NT2/D1 (cell line): ENCODE data around the gene PSMA6.
"Not testable (repeated sequence)": the region's sequence is repeated elsewhere in the genome, so short reads cannot be mapped to it uniquely, and the experiment has no call there.

ENCODE experiments used
- DNase-seq: peaks from one replicate; pipeline ENCODE4 v3.0.0-alpha.2; 2011; ENCODE audit warnings: low read depth, low spot score
- H3K27me3 ChIP-seq: 2 replicates; pipeline ENCODE4 v1.6.0; 2011; ENCODE audit warnings: mild to moderate bottlenecking; ENCODE audit not compliant: insufficient read length, insufficient read depth
- H3K36me3 ChIP-seq: 2 replicates; pipeline ENCODE4 v1.6.1; 2011; ENCODE audit warnings: mild to moderate bottlenecking, low read length, mixed read lengths; ENCODE audit not compliant: insufficient read depth, insufficient read length
- H3K4me1 ChIP-seq: 2 replicates; pipeline ENCODE4 v1.5.1; 2011; ENCODE audit not compliant: insufficient read depth, insufficient read length
- H3K4me3 ChIP-seq: 2 replicates; pipeline ENCODE4 v1.5.1; 2011; ENCODE audit warnings: low read depth; ENCODE audit not compliant: insufficient read length
- H3K9ac ChIP-seq: 2 replicates; pipeline ENCODE4 v1.6.0; 2011; ENCODE audit warnings: low read depth; ENCODE audit not compliant: insufficient read length
- H3K9me3 ChIP-seq: 2 replicates; pipeline ENCODE4 v1.5.1; 2011; ENCODE audit warnings: mild to moderate bottlenecking, low read length; ENCODE audit not compliant: insufficient read depth
- SUZ12 ChIP-seq: IDR thresholded peaks from 2 replicates; pipeline ENCODE4 v1.6.1; 2011; ENCODE audit not compliant: insufficient read length, insufficient read depth; ENCODE audit errors: extremely low read depth
- YY1 ChIP-seq: IDR thresholded peaks from 2 replicates; pipeline ENCODE4 v1.6.1; 2011; ENCODE audit not compliant: insufficient read length, insufficient read depth
- ZNF274 ChIP-seq: IDR thresholded peaks from 2 replicates; pipeline ENCODE4 v1.6.1; 2011; ENCODE audit warnings: mild to moderate bottlenecking, low read depth, low read length

The PSMA6 gene

GRCh38 chr14:35341751-35342488 is 49.7 kb downstream of the PSMA6 start:
- H3K9me3 ChIP-seq = no peaks in the 10 kb centered on the region
- no peak overlapping the region for H3K4me3 ChIP-seq
- DNase-seq = no peak
- no peak overlapping the region for H3K9ac ChIP-seq
- H3K36me3 ChIP-seq = no peaks in the 10 kb centered on the region
- no peaks in the 10 kb centered on the region for H3K27me3 ChIP-seq
- H3K4me1 ChIP-seq = peaks cover 13% of the 10 kb centered on the region
- no peak for TF ChIP-seq YY1
- no peak for TF ChIP-seq SUZ12
- TF ChIP-seq ZNF274 = no peak

- TF ChIP-seq ZNF274 (no peak), SUZ12 (no peak), YY1 (no peak)
- no peaks in the 10 kb centered on the region for H3K9me3 ChIP-seq
- H3K4me3 ChIP-seq = no peak overlapping the region
- H3K36me3 ChIP-seq = no peaks in the 10 kb centered on the region
- DNase-seq = no peak
- peaks cover 12% of the 10 kb centered on the region for H3K4me1 ChIP-seq
- no peak overlapping the region for H3K9ac ChIP-seq
- H3K27me3 ChIP-seq = no peaks in the 10 kb centered on the region
Measured at GRCh38 chr14:35342489-35343010, 50.4 kb downstream of the PSMA6 start.

- H3K27me3 ChIP-seq = no peaks in the 10 kb centered on the region
- no peak overlapping the region for H3K4me3 ChIP-seq
- H3K36me3 ChIP-seq = no peaks in the 10 kb centered on the region
- H3K4me1 ChIP-seq = peaks cover 14% of the 10 kb centered on the region
- TF ChIP-seq ZNF274 (no peak), SUZ12 (no peak)
- no peak for DNase-seq
- H3K9me3 ChIP-seq = no peaks in the 10 kb centered on the region
- H3K9ac ChIP-seq = no peak overlapping the region
Measured at GRCh38 chr14:35343702-35344101, 51.5 kb downstream of the PSMA6 start.

- no peak for TF ChIP-seq YY1
- no peaks in the 10 kb centered on the region for H3K9me3 ChIP-seq
- H3K9ac ChIP-seq = no peak overlapping the region
- H3K36me3 ChIP-seq = no peaks in the 10 kb centered on the region
- no peak for DNase-seq
- H3K4me3 ChIP-seq = no peak overlapping the region
- peaks cover 14% of the 10 kb centered on the region for H3K4me1 ChIP-seq
- no peaks in the 10 kb centered on the region for H3K27me3 ChIP-seq
Measured at GRCh38 chr14:35344107-35344807, 52.1 kb downstream of the PSMA6 start.

- no peak for DNase-seq
- no peak for TF ChIP-seq YY1
- no peak overlapping the region for H3K9ac ChIP-seq
- H3K9me3 ChIP-seq = no peaks in the 10 kb centered on the region
- H3K27me3 ChIP-seq = no peaks in the 10 kb centered on the region
- H3K36me3 ChIP-seq = no peaks in the 10 kb centered on the region
- H3K4me3 ChIP-seq = no peak overlapping the region
- H3K4me1 ChIP-seq = peaks cover 10% of the 10 kb centered on the region
Measured at GRCh38 chr14:35346738-35347322, 54.6 kb downstream of the PSMA6 start.

- Histone ChIP-seq H3K4me1 (peaks cover 8% of the 10 kb centered on the region), H3K9me3 (no peaks in the 10 kb centered on the region), H3K9ac (no peak overlapping the region), H3K36me3 (no peaks in the 10 kb centered on the region), H3K27me3 (no peaks in the 10 kb centered on the region), H3K4me3 (no peak overlapping the region)
- TF ChIP-seq ZNF274 (no peak), YY1 (no peak), SUZ12 (no peak)
- DNase-seq = no peak
Measured at GRCh38 chr14:35347323-35348043, 55.3 kb downstream of the PSMA6 start.

GRCh38 chr14:35348044-35348380 is 55.8 kb downstream of the PSMA6 start:
- not testable (repeated sequence) for H3K4me1 ChIP-seq, H3K9me3 ChIP-seq, DNase-seq, H3K36me3 ChIP-seq, H3K27me3 ChIP-seq, H3K4me3 ChIP-seq, H3K9ac ChIP-seq
